Heart left ventricle (tissue), 16 donors: Measurements from ENCODE around the gene IKZF3. TPM values are rescaled to one million over a fixed set of nuclear protein-coding genes. Genes with fewer than 3 reads are reported as not detected.

ENCODE experiments used
- ATAC-seq, 4 donors: fragments of 200-7000 bp; cut with Tn5 transposase; one replicate each; pipeline ENCODE4 v1.9.1; 2020 to 2022; ENCODE audit warnings: moderate library complexity in 4 of 4, mild to moderate bottlenecking in 3 of 4, moderate number of reproducible peaks in 1 of 4
- DNase-seq, 5 donors: peaks; one replicate each; pipeline ENCODE4 v3.0.0-alpha.2; 2020
- H3K27ac ChIP-seq, 12 donors: fragments of 200-600 bp; sonication (generic) in 4 of 12; one replicate each; pipeline versions ENCODE4 v1.5.0 to v1.8.0; 2016 to 2022; ENCODE audit warnings: mild to moderate bottlenecking in 2 of 12
- H3K27me3 ChIP-seq, 9 donors: fragments of 200-600 bp; sonication (generic) in 2 of 9; one replicate each; pipeline versions ENCODE4 v1.5.1 to v1.8.0; 2016 to 2022; ENCODE audit warnings: mild to moderate bottlenecking in 3 of 9
- H3K36me3 ChIP-seq, 9 donors: fragments of 200-600 bp; sonication (generic) in 2 of 9; one replicate each; pipeline versions ENCODE4 v1.5.0 to v1.8.0; 2018 to 2022; ENCODE audit warnings: mild to moderate bottlenecking in 2 of 9
- H3K4me1 ChIP-seq, 12 donors: fragments of 200-600 bp; sonication (generic) in 4 of 12; one replicate each; pipeline versions ENCODE4 v1.5.0 to v1.8.0; 2016 to 2022; ENCODE audit warnings: mild to moderate bottlenecking in 3 of 12
- H3K4me3 ChIP-seq, 12 donors: fragments of 200-600 bp; sonication (generic) in 4 of 12; one replicate each; pipeline versions ENCODE4 v1.5.0 to v1.8.0; 2017 to 2022; ENCODE audit warnings: mild to moderate bottlenecking in 9 of 12, moderate library complexity in 4 of 12
- H3K9me3 ChIP-seq, 12 donors: fragments of 200-600 bp; sonication (generic) in 4 of 12; one replicate each; pipeline versions ENCODE4 v1.5.0 to v1.8.0; 2016 to 2022; ENCODE audit warnings: mild to moderate bottlenecking in 1 of 12
- CTCF ChIP-seq, 12 donors: fragments of 200-600 bp; sonication (generic) in 4 of 12; IDR thresholded peaks; one replicate each; pipeline versions ENCODE4 v1.5.0 to v1.8.0; 2018 to 2022; ENCODE audit warnings: antibody characterized with exemption in 12 of 12, mild to moderate bottlenecking in 5 of 12
- POLR2A ChIP-seq, 2 donors: fragments of 450-650 bp; IDR thresholded peaks; one replicate each; pipeline ENCODE4 v1.6.1; 2017; ENCODE audit warnings: antibody characterized with exemption in 2 of 2, mild to moderate bottlenecking in 2 of 2, moderate library complexity in 2 of 2
- WGBS, 4 donors: extraction: QIAGEN DNeasy Blood & Tissue Kit in 2 of 4; methylation state at CpG; one replicate each; pipeline versions ENCODE4 v1.1.5 to v1.1.7; 2013 to 2018; 5-methylcytosine and 5-hydroxymethylcytosine counted together
- intact Hi-C, 10 donors: fragments of 100-400 bp; cut with DNase I; formaldehyde crosslinking; loops; one replicate each; pipeline versions ENCODE4 v1.11.1 to v1.14.2; 2022
- polyA plus RNA-seq, 2 donors: library from polyadenylated mRNA; stranded (reverse); fragments of 200-250 nt; gene quantifications; one replicate each; pipeline ENCODE4 v1.2.3, GENCODE V29; 2013
- total RNA-seq, 9 donors: library from RNA; depleted of rRNA in 2 of 9; stranded (reverse); fragments of >200 nt in 2 of 9; fragmentation: NEBNext Ultra II Directional in 3 of 9; extraction: Animal tissue kit (Norgen Biotek cat#: 25700) in 3 of 9; gene quantifications; one replicate each; pipeline versions ENCODE4 v1.1.0 to v1.2.4, GENCODE V29; 2016 to 2023
- donor health status: ischemic (EF 13 %, LVEDD 7.1; RV severe dilation, severe dysfunction).
- donor health status: healthy with polysubstance abuse.
- donor health status: DM: no; HTN: yes; CAD: no.
- donor health status: DM: no; HTN: no; CAD: no.
- donor health status: ischemic (EF 25% LVEDD 6.9; RV normal size, moderate dysfunction).
- donor health status: ischemic (EF 25% LVEDD 5.7; RV mildly dilated, moderate dysfunction).
- donor health status: healthy.
- donor health status: DM: yes; HTN: yes; CAD: no.
- donor health status: ischemic (EF 35%, LVEDD 5.7; RV mildly dilated, moderate dysfunction).
- donor health status: nonischemic (EF 11% LVEDD 7.7; RV severe dilation, severe dysfunction).
- donor health status: DM: yes; HTN: yes; CAD: no.
- donor health status: PGD.
- donor health status: ischemic (EF 29% LVEDD 5.4; RV normal size, mild dysfunction).
- donor health status: nonischemic (EF 23%, LVEDD 6.1; RV moderate dilation, normal function).

The IKZF3 gene
- total and polyA plus RNA-seq, 11 donors = 0.07 to 6.9 (median 0.21) TPM

GRCh38 chr17:39834017-39834416 is 30.1 kb downstream of the IKZF3 start:
- Histone ChIP-seq H3K4me3 (no peak overlapping the region), H3K9me3 (peaks cover 0 to 36% (median 7%) of the 10 kb centered on the region in 12 donors), H3K36me3 (no peaks in the 10 kb centered on the region), H3K27me3 (no peaks in the 10 kb centered on the region), H3K27ac (no peak overlapping the region), H3K4me1 (no peaks in the 10 kb centered on the region)
- TF ChIP-seq CTCF (IDR thresholded peaks at IDR 0.05) = no peak
- TF ChIP-seq POLR2A (IDR thresholded peaks at IDR 0.05) = no peak
- intact Hi-C loops = no loop called here
- no peak for DNase-seq
- ATAC-seq = no peak

- Histone ChIP-seq H3K4me1 (no peaks in the 10 kb centered on the region), H3K27me3 (peaks cover 0 to 7% (median 0%) of the 10 kb centered on the region in 9 donors), H3K36me3 (no peaks in the 10 kb centered on the region), H3K9me3 (peaks cover 0 to 14% (median 0%) of the 10 kb centered on the region in 12 donors), H3K4me3 (no peak overlapping the region), H3K27ac (no peak overlapping the region)
- ATAC-seq (no peak), DNase-seq (no peak)
- intact Hi-C loops = no loop called here
- TF ChIP-seq POLR2A (IDR thresholded peaks at IDR 0.05) = no peak
- no peak for TF ChIP-seq CTCF (IDR thresholded peaks at IDR 0.05)
- 78 to 87% (median 78%) methylated on average over 2 of the region's 2 CpGs for WGBS, 4 donors
These were observed 32.5 kb downstream of the IKZF3 start for GRCh38 chr17:39831588-39831987.

GRCh38 chr17:39828443-39828842 is 35.7 kb downstream of the IKZF3 start:
- no peak overlapping the region for H3K27ac ChIP-seq
- peaks cover 0 to 11% (median 0%) of the 10 kb centered on the region in 9 donors for H3K36me3 ChIP-seq
- no peak for ATAC-seq
- intact Hi-C loops = no loop called here
- H3K4me3 ChIP-seq = no peak overlapping the region
- WGBS, 4 donors = 89 to 97% (median 92%) methylated on average over 4 of the region's 4 CpGs
- peaks cover 0 to 17% (median 0%) of the 10 kb centered on the region in 9 donors for H3K27me3 ChIP-seq
- peaks cover 0 to 11% (median 6%) of the 10 kb centered on the region in 12 donors for H3K9me3 ChIP-seq
- TF ChIP-seq CTCF (IDR thresholded peaks at IDR 0.05) = no peak
- TF ChIP-seq POLR2A (IDR thresholded peaks at IDR 0.05) = no peak
- no peak for DNase-seq
- no peaks in the 10 kb centered on the region for H3K4me1 ChIP-seq

- Histone ChIP-seq H3K27ac (no peak overlapping the region), H3K27me3 (peaks cover 0 to 17% (median 0%) of the 10 kb centered on the region in 9 donors), H3K4me1 (peaks cover 0 to 7% (median 0%) of the 10 kb centered on the region in 12 donors), H3K9me3 (peaks cover 0 to 17% (median 8%) of the 10 kb centered on the region in 12 donors), H3K36me3 (peaks cover 0 to 11% (median 0%) of the 10 kb centered on the region in 9 donors), H3K4me3 (no peak overlapping the region)
- DNase-seq (no peak), ATAC-seq (no peak)
- no peak for TF ChIP-seq CTCF (IDR thresholded peaks at IDR 0.05)
- no peak for TF ChIP-seq POLR2A (IDR thresholded peaks at IDR 0.05)
- intact Hi-C loops = no loop called here
- 89 to 93% (median 90%) methylated on average over 2 of the region's 2 CpGs for WGBS, 4 donors
These were observed 37.8 kb downstream of the IKZF3 start for GRCh38 chr17:39826334-39826733.
